GM18870 (cell line): ENCODE data around the gene TTC33.
A peak's percentile ranks its signal among the peaks of the same experiment; 100 is the strongest.

Experiments used
- ATAC-seq: cut with Tn5 transposase; IDR thresholded peaks from one replicate; pipeline ENCODE4 v1.9.1; 2021; ENCODE audit warnings: moderate library complexity; ENCODE audit not compliant: unreplicated experiment

Gene TTC33

DNA sequence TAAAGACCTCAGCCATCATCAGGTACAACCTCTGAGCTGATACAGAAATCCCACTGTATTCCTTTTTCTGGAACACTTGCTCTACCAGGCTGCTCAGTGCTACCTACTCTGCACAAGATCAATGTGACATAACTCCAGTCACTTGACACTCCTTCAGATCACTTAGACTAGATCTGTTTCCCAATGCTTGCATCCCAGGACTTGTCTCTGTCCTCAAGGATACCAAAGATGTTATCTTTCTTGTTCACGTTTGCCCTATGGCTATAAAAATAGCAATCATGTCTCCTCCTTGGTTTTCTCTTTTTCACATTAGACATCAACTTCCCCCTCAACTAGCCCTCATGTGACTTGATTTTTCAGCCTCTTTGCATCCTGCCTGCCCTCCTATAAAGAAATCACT lies 264.1 kb downstream of the TTC33 start:
- no peak for ATAC-seq

DNA sequence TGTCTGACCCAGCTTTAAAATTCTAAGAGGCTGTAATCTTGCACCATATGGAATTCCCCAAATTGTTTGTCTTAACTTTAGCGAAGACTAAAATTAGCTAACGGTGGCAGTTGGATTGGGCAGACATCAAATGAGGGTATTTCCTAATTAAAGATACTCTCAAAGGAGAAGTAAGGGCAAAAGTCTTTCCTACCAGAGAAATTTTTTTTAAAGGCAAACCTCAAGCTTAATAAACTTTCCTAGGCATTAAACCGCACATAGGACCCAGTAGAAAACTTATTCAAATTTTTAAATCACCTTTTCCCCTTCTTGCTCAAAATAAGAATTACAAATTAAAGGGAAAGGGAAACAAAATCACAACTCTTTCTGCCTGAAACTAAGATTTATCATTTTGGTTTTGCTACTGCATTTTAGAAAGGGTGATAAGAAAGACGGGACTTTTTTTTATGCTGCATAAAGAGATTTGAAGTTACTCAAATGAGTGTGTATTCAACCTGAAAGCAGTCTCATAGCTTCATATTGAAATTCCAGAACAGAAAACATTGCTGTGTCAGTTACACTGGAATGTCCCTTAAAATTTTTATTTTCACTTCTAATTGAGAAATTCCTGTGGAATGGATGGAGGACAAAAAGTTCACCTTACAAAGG lies 265.2 kb downstream of the TTC33 start:
- peak; percentile 66 for ATAC-seq

- no peak for ATAC-seq
Measured at GRCh38 chr5:40489421-40489820, 266.3 kb downstream of the TTC33 start.

GRCh38 chr5:40486437-40487275 lies 269.1 kb downstream of the TTC33 start:
- ATAC-seq = peak; percentile 38

GRCh38 chr5:40485021-40485998 lies 270.5 kb downstream of the TTC33 start:
- ATAC-seq = peak; percentile 45

DNA sequence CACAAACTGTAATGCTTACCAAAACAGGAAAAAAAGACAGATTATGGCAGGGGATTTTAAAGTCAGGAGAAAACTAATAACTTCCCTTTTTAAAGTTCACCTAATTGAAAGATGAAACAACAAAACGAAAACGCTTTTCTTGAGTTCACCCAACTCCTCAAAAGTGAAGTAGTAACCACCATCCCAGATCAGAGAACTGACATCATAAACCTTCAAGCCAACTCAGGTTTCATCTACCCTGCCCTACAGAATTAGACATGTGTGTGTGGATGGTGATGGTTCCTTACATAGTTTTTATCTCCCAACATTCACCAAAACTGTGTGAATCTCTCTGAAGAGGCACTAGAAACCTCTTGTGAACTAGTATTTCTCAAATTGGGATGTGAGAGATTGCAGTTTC lies 271.3 kb downstream of the TTC33 start:
- peak; percentile 37 for ATAC-seq

- ATAC-seq = no peak
Measured at GRCh38 chr5:40483316-40483715, 272.4 kb downstream of the TTC33 start.

- ATAC-seq = no peak
Measured at GRCh38 chr5:40481241-40481640, 274.5 kb downstream of the TTC33 start.

DNA sequence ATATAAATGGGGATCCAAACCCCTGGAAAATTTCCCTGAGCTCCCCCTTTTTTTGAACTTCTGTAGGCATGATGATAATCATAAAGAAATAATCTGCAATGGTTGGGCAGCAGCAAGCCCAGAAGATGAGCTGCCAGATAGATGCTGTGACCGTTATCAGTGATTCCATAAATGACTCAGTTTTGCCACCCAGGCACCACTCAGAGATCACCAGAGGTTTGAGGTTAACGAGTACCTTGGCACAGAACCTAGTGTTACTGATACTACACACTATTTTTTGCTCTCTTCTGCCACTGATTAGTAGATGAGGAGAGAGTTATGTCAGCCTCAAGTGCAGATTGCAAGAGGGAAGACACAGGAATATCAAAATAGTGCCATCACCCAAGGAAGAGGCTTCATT lies 275.4 kb downstream of the TTC33 start:
- ATAC-seq = peak; percentile 59

- ATAC-seq = no peak
Measured at GRCh38 chr5:40479939-40480338, 275.8 kb downstream of the TTC33 start.

GRCh38 chr5:40478766-40479165 lies 277.0 kb downstream of the TTC33 start:
- no peak for ATAC-seq

DNA sequence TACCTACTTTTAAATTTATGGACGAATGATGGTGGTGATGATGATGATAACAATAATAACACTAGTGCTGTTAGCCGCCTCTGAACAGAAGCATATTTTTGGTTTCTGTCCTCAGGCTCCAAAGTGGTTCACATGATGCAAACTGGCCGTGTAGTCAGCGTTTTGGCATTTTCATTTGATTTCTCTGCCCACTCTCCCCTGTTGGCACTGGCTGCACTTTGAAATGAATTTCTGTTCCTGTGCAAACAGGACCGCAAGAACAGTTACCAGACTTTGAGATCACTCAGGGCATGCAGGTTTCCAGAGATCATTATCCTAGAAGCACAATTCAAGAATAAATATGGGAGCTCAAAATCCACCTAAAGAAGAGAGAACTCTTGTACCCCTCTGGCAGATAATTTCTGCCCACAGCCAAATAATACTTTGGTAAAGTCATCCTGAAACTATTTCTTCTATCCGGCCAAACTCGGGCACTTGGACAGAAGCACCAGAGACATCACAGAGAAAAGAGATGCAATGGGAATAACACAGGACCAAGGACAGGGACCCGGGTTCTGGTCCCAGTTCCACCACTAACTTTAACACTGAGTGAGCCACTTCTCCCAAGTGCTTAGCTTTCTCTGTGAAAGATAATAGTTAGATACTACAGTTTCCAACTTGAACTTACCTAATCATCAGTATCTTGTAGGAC lies 277.8 kb downstream of the TTC33 start:
- no peak for ATAC-seq

GRCh38 chr5:40475561-40475960 lies 280.2 kb downstream of the TTC33 start:
- no peak for ATAC-seq

DNA sequence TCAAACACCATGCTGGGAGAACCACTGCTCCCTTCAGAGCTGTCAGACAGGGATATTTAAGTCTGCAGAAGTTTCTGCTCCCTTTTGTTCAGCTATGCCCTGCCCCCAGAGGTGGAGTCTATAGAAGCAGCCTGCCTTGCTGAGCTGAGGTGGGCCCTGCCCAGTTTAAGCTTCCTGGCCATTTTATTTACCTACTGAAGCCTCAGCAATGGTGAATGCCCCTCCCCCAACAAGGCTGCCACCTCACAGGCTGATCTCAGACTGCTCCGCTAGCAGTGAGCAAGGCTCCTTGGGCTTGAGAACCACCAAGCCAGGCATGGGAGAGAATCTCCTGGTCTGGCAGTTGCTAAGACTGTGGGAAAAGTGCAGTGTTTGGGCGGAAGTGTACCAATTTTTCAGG lies 281.5 kb downstream of the TTC33 start:
- no peak for ATAC-seq

DNA sequence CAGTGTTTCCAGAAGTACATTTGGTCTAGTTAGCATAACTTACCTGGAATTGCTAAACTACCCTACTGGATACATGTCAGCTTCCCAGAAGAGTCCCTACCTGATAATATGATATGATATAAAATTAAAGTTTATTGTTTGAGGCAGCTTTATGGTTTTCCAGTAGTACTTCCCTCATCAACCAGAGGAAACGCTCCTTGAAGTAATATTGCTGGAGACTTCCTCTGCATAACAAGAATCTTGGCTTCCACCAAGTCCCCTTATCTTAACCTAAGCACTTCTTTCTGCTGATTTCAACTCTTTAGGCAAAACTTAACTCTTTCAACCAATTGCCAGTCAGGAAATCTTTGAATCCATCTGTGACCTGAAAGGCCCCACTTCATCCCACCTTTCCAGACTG lies 290.3 kb downstream of the TTC33 start:
- ATAC-seq = no peak

DNA sequence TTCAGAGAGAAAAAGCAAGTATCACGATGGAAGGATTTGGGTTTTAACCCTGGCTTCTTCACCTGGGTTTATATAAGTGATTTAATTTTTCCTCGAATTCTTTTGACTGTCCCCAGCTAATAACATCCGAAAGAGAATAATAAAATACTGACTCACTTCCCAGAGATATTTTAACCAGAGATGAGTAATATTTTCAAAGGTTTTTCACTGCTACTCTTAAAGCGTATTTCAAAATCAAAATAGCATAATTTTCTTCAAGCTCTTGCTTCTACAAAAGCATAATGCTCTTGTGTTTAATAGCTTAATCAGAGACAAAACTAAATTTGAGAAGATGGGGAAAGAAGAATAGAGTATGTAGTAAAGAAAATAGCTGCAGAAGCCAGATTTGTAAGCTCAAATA lies 291.2 kb downstream of the TTC33 start:
- ATAC-seq = no peak
